Adrenal gland (tissue), 12 donors: Measurements from ENCODE around the gene FAM221A. TPM values are rescaled to one million over a fixed set of nuclear protein-coding genes. Genes with fewer than 3 reads are reported as not detected.
"Not testable (repeated sequence)": the region's sequence is repeated elsewhere in the genome, so short reads cannot be mapped to it uniquely, and the experiment has no call there.

Source experiments
- DNase-seq, 7 donors: peaks; one replicate each; pipeline ENCODE4 v3.0.0-alpha.2; 2019 to 2020
- H3K27ac ChIP-seq, 5 donors: fragments of 200-600 bp; sonication (generic) in 4 of 5; 1 replicate in 3 of 5; 2 replicates in 2 of 5; pipeline versions ENCODE4 v1.5.1 to v1.8.0; 2016 to 2020; ENCODE audit warnings: mild to moderate bottlenecking in 1 of 5
- H3K27me3 ChIP-seq: fragments of 200-600 bp; 2 replicates; pipeline ENCODE4 v1.8.0; 2021
- H3K36me3 ChIP-seq, 2 donors: fragments of 200-600 bp; replicated peaks in 1 of 2; 1 replicate in 1 of 2; 2 replicates in 1 of 2; pipeline versions ENCODE4 v1.5.1 to v1.8.0; 2018 to 2022
- H3K4me1 ChIP-seq, 2 donors: fragments of 200-600 bp; replicated peaks in 1 of 2; 1 replicate in 1 of 2; 2 replicates in 1 of 2; pipeline versions ENCODE4 v1.5.1 to v1.8.0; 2018 to 2021
- H3K4me3 ChIP-seq, 4 donors: fragments of 200-600 bp; sonication (generic) in 3 of 4; one replicate each; pipeline ENCODE4 v1.5.1; 2016 to 2018
- H3K9me3 ChIP-seq, 3 donors: fragments of 200-600 bp; sonication (generic) in 1 of 3; replicated peaks in 1 of 3; 1 replicate in 2 of 3; 2 replicates in 1 of 3; pipeline versions ENCODE4 v1.5.1 to v1.8.0; 2016 to 2021
- CTCF ChIP-seq, 6 experiments: fragments of 450-650 bp in 4 of 6; fragments of 200-600 bp in 2 of 6; sonication (generic) in 1 of 6; IDR thresholded peaks; 1 replicate in 5 of 6; 2 replicates in 1 of 6; pipeline versions ENCODE4 v1.5.1 to v1.8.0; 2016 to 2021; ENCODE audit warnings: antibody characterized with exemption in 6 of 6, mild to moderate bottlenecking in 2 of 6, moderate library complexity in 1 of 6
- POLR2A ChIP-seq, 2 donors: fragments of 450-650 bp; IDR thresholded peaks; one replicate each; pipeline ENCODE4 v1.6.1; 2017; ENCODE audit warnings: antibody characterized with exemption in 2 of 2, mild to moderate bottlenecking in 2 of 2, moderate library complexity in 1 of 2
- WGBS, 4 donors: extraction: QIAGEN DNeasy Blood & Tissue Kit in 2 of 4; methylation state at CpG; one replicate each; pipeline versions ENCODE4 v1.1.5 to v1.1.7; 2013 to 2017; 5-methylcytosine and 5-hydroxymethylcytosine counted together
- intact Hi-C, 2 donors: fragments of 100-400 bp; cut with DNase I; formaldehyde crosslinking; loops; one replicate each; pipeline versions ENCODE4 v1.14.1 to v1.15.0; 2022 to 2023
- polyA plus RNA-seq, 3 donors: library from polyadenylated mRNA; stranded (reverse); fragments of 200-250 nt in 2 of 3; fragments of 350-450 nt in 1 of 3; fragmentation: Illumina TruSeq in 1 of 3; extraction: RNeasy Lipid Tissue Mini Kit (QIAGEN cat#74804) in 1 of 3; gene quantifications; one replicate each; pipeline ENCODE4 v1.2.3, GENCODE V29; 2013 to 2014
- total RNA-seq, 9 donors: library from RNA; depleted of rRNA in 4 of 9; stranded (reverse); fragments of >200 nt in 4 of 9; fragments of 120-200 nt in 1 of 9; fragmentation: NEBNext Ultra II Directional in 1 of 9; extraction: Animal tissue kit (Norgen Biotek cat#: 25700) in 1 of 9; gene quantifications; one replicate each; pipeline versions ENCODE4 v1.1.0 to v1.2.4, GENCODE V29; 2013 to 2023
- donor health status: healthy with polysubstance abuse.
- donor health status: Bipolar disorder and iron deficiency.
- donor health status: DM: yes; HTN: yes; CAD: no.
- donor health status: DM: no; HTN: no; CAD: no.
- donor health status: DM: no; HTN: no; CAD: no.
- donor health status: DM: yes; HTN: yes; CAD: no.

FAM221A gene
- total and polyA plus RNA-seq, 12 donors = 1.3 to 5.6 (median 4.4) TPM

- TF ChIP-seq CTCF (IDR thresholded peaks at IDR 0.05) = no peak
- no peak for TF ChIP-seq POLR2A (IDR thresholded peaks at IDR 0.05)
- Histone ChIP-seq H3K9me3 (no peaks in the 10 kb centered on the region), H3K4me1 (no peaks in the 10 kb centered on the region), H3K27ac (no peak overlapping the region), H3K4me3 (no peak overlapping the region), H3K27me3 (no peaks in the 10 kb centered on the region), H3K36me3 (no peaks in the 10 kb centered on the region)
- intact Hi-C loops = no loop called here
- 59 to 88% (median 76%) methylated on average over 6 of the region's 6 CpGs for WGBS, 4 donors
- no peak for DNase-seq
Measured at GRCh38 chr7:23715099-23715498, 35.1 kb downstream of the FAM221A start.

GRCh38 chr7:23717788-23718187, 37.8 kb downstream of the FAM221A start:
- intact Hi-C loops = no loop called here
- no peak for DNase-seq

GRCh38 chr7:23721456-23721855, 41.5 kb downstream of the FAM221A start:
- Histone ChIP-seq H3K4me1 (no peaks in the 10 kb centered on the region), H3K27me3 (no peaks in the 10 kb centered on the region), H3K4me3 (no peak overlapping the region), H3K36me3 (no peaks in the 10 kb centered on the region), H3K9me3 (no peaks in the 10 kb centered on the region), H3K27ac (no peak overlapping the region)
- TF ChIP-seq POLR2A (IDR thresholded peaks at IDR 0.05) = no peak
- TF ChIP-seq CTCF (IDR thresholded peaks at IDR 0.05) = no peak
- 77 to 92% (median 84%) methylated on average over 4 of the region's 4 CpGs for WGBS, 4 donors
- intact Hi-C loops = no loop called here
- DNase-seq = no peak

More at GRCh38 chr7:23717788-23718187, 37.8 kb downstream of the FAM221A start:
- H3K27ac ChIP-seq = no peak overlapping the region
- 91 to 97% (median 95%) methylated on average over 1 of the region's 1 CpG for WGBS, 4 donors
- no peak for TF ChIP-seq POLR2A (IDR thresholded peaks at IDR 0.05)
- TF ChIP-seq CTCF (IDR thresholded peaks at IDR 0.05) = no peak
- no peaks in the 10 kb centered on the region for H3K27me3 ChIP-seq
- no peak overlapping the region for H3K4me3 ChIP-seq
- H3K4me1 ChIP-seq = no peaks in the 10 kb centered on the region
- no peaks in the 10 kb centered on the region for H3K36me3 ChIP-seq
- H3K9me3 ChIP-seq = no peaks in the 10 kb centered on the region

GRCh38 chr7:23722587-23723216, 42.7 kb downstream of the FAM221A start:
- H3K4me3 ChIP-seq, H3K4me1 ChIP-seq, H3K36me3 ChIP-seq, H3K27me3 ChIP-seq, H3K27ac ChIP-seq, DNase-seq, H3K9me3 ChIP-seq, intact Hi-C loops: not testable (repeated sequence)
- WGBS, 4 donors = 83 to 85% (median 83%) methylated on average over 13 to 21 of the region's 21 CpGs

GRCh38 chr7:23724113-23724512, 44.1 kb downstream of the FAM221A start:
- WGBS, 4 donors = 53 to 80% (median 66%) methylated on average over 4 of the region's 4 CpGs
- H3K9me3 ChIP-seq, intact Hi-C loops, H3K4me1 ChIP-seq, DNase-seq, H3K4me3 ChIP-seq, H3K27me3 ChIP-seq, H3K27ac ChIP-seq, H3K36me3 ChIP-seq: not testable (repeated sequence)
